ENCODE data around the gene NUDT17. TPM values are rescaled to one million over a fixed set of nuclear protein-coding genes. Genes with fewer than 3 reads are reported as not detected.

NUDT17 gene
- total RNA-seq, 3 donors from 2014 or later (not counting 1 experiment from before 2014, with no cell fraction given) = 3.3 to 4.9 (median 3.4) TPM

- Mint-ChIP-seq H3K9me3 (no peaks in the 10 kb centered on the region), H3K36me3 (no peaks in the 10 kb centered on the region), H3K4me3 (peak overlapping the region; percentile 71), H3K4me1 (peaks cover 4 to 12% of the 10 kb centered on the region in 2 donors), H3K27me3 (ENCODE audit: low read depth in 2 of 2) (peaks cover 10 to 15% of the 10 kb centered on the region in 2 donors), H3K27ac (no peak overlapping the region)
- Histone ChIP-seq H3K9me3 (ENCODE audit: control insufficient read depth, insufficient read depth, low read length) (no peaks in the 10 kb centered on the region), H3K4me3 (ENCODE audit: low read length) (no peak overlapping the region), H3K36me3 (ENCODE audit: control insufficient read depth, insufficient read depth, low read length) (no peaks in the 10 kb centered on the region), H3K27ac (ENCODE audit: low read length) (no peak overlapping the region), H3K4me1 (ENCODE audit: control insufficient read depth, insufficient read depth, low read length) (peaks cover 16% of the 10 kb centered on the region), H3K27me3 (ENCODE audit: control insufficient read depth, insufficient read depth, low read length) (peaks cover 11% of the 10 kb centered on the region)
- TF ChIP-seq CTCF (IDR thresholded peaks at IDR 0.05) = no peak
- DNase-seq = no peak
- intact Hi-C loops (cut with micrococcal nuclease) = no loop called here
- no peak for ATAC-seq
- 81% methylated on average over 8 of the region's 8 CpGs for WGBS (ENCODE audit: insufficient coverage)
Measured at GRCh38 chr1:145886816-145887215, 41.4 kb downstream of the NUDT17 start.

- TF ChIP-seq CTCF (IDR thresholded peaks at IDR 0.05) = no peak
- no peaks in the 10 kb centered on the region for H3K36me3 ChIP-seq (ENCODE audit: control insufficient read depth, insufficient read depth, low read length)
- H3K27me3 ChIP-seq (ENCODE audit: control insufficient read depth, insufficient read depth, low read length) = peaks cover 11% of the 10 kb centered on the region
- peaks cover 4 to 12% of the 10 kb centered on the region in 2 donors for H3K4me1 Mint-ChIP-seq
- DNase-seq = no peak
- H3K27me3 Mint-ChIP-seq (ENCODE audit: low read depth in 2 of 2) = peaks cover 10 to 15% of the 10 kb centered on the region in 2 donors
- ATAC-seq = no peak
- H3K9me3 Mint-ChIP-seq = no peaks in the 10 kb centered on the region
- peaks cover 16% of the 10 kb centered on the region for H3K4me1 ChIP-seq (ENCODE audit: control insufficient read depth, insufficient read depth, low read length)
- H3K27ac Mint-ChIP-seq = no peak overlapping the region
- no peaks in the 10 kb centered on the region for H3K9me3 ChIP-seq (ENCODE audit: control insufficient read depth, insufficient read depth, low read length)
- H3K36me3 Mint-ChIP-seq = no peaks in the 10 kb centered on the region
- intact Hi-C loops (cut with micrococcal nuclease) = no loop called here
- peak overlapping the region; percentile 41 for H3K4me3 Mint-ChIP-seq
- 91% methylated on average over 5 of the region's 5 CpGs for WGBS (ENCODE audit: insufficient coverage)
- H3K27ac ChIP-seq (ENCODE audit: low read length) = no peak overlapping the region
- H3K4me3 ChIP-seq (ENCODE audit: low read length) = no peak overlapping the region
Measured at GRCh38 chr1:145887631-145888030, 42.2 kb downstream of the NUDT17 start.

GRCh38 chr1:145889722-145890121, 44.3 kb downstream of the NUDT17 start:
- Histone ChIP-seq H3K4me3 (ENCODE audit: low read length) (no peak overlapping the region), H3K27me3 (ENCODE audit: control insufficient read depth, insufficient read depth, low read length) (peaks cover 7% of the 10 kb centered on the region), H3K27ac (ENCODE audit: low read length) (no peak overlapping the region), H3K4me1 (ENCODE audit: control insufficient read depth, insufficient read depth, low read length) (peaks cover 16% of the 10 kb centered on the region), H3K36me3 (ENCODE audit: control insufficient read depth, insufficient read depth, low read length) (no peaks in the 10 kb centered on the region), H3K9me3 (ENCODE audit: control insufficient read depth, insufficient read depth, low read length) (no peaks in the 10 kb centered on the region)
- no peak overlapping the region for H3K27ac Mint-ChIP-seq
- H3K4me3 Mint-ChIP-seq = no peak overlapping the region
- DNase-seq = no peak
- intact Hi-C loops (cut with micrococcal nuclease) = no loop called here
- no peak for TF ChIP-seq CTCF (IDR thresholded peaks at IDR 0.05)
- H3K9me3 Mint-ChIP-seq = no peaks in the 10 kb centered on the region
- no peaks in the 10 kb centered on the region for H3K36me3 Mint-ChIP-seq
- WGBS (ENCODE audit: insufficient coverage) = 91% methylated on average over 3 of the region's 3 CpGs
- peaks cover 3 to 6% of the 10 kb centered on the region in 2 donors for H3K27me3 Mint-ChIP-seq (ENCODE audit: low read depth in 2 of 2)
- peaks cover 4 to 10% of the 10 kb centered on the region in 2 donors for H3K4me1 Mint-ChIP-seq
- ATAC-seq = no peak

- H3K36me3 ChIP-seq (ENCODE audit: control insufficient read depth, insufficient read depth, low read length) = no peaks in the 10 kb centered on the region
- Mint-ChIP-seq H3K36me3 (no peaks in the 10 kb centered on the region), H3K27ac (no peak overlapping the region), H3K4me3 (no peak overlapping the region), H3K4me1 (no peaks in the 10 kb centered on the region), H3K9me3 (no peaks in the 10 kb centered on the region), H3K27me3 (ENCODE audit: low read depth in 2 of 2) (no peaks in the 10 kb centered on the region)
- no peak for ATAC-seq
- H3K27ac ChIP-seq (ENCODE audit: low read length) = no peak overlapping the region
- H3K4me3 ChIP-seq (ENCODE audit: low read length) = no peak overlapping the region
- intact Hi-C loops (cut with micrococcal nuclease) = no loop called here
- TF ChIP-seq CTCF (IDR thresholded peaks at IDR 0.05) = no peak
- no peak for DNase-seq
- WGBS (ENCODE audit: insufficient coverage) = no CpG with 5 or more reads among the region's 1 CpG
- H3K4me1 ChIP-seq (ENCODE audit: control insufficient read depth, insufficient read depth, low read length) = peaks cover 4% of the 10 kb centered on the region
- H3K27me3 ChIP-seq (ENCODE audit: control insufficient read depth, insufficient read depth, low read length) = no peaks in the 10 kb centered on the region
- no peaks in the 10 kb centered on the region for H3K9me3 ChIP-seq (ENCODE audit: control insufficient read depth, insufficient read depth, low read length)
Measured at GRCh38 chr1:145891143-145891542, 45.7 kb downstream of the NUDT17 start.
